GM18951 (cell line): Measurements from ENCODE around the gene TMEM72.

Experiments used
- POLR2A ChIP-seq: IDR thresholded peaks from 4 replicates; pipeline ENCODE4 v1.6.1; 2011; ENCODE audit warnings: mild to moderate bottlenecking; ENCODE audit not compliant: insufficient read length, insufficient read depth; ENCODE audit errors: extremely low read depth
- in situ Hi-C: fragments of 300-500 bp; cut with MboI; formaldehyde crosslinking; loops from one replicate; pipeline ENCODE4 v1.12.0; 2022; ENCODE audit warnings: low sequenced_read_pairs, mixed read lengths, inconsistent platforms; ENCODE audit not compliant: unreplicated experiment

TMEM72 gene

GRCh38 chr10:44879531-44879899, 31.6 kb upstream of the TMEM72 start:
- no peak for TF ChIP-seq POLR2A
- in situ Hi-C loops: no loop called here

DNA sequence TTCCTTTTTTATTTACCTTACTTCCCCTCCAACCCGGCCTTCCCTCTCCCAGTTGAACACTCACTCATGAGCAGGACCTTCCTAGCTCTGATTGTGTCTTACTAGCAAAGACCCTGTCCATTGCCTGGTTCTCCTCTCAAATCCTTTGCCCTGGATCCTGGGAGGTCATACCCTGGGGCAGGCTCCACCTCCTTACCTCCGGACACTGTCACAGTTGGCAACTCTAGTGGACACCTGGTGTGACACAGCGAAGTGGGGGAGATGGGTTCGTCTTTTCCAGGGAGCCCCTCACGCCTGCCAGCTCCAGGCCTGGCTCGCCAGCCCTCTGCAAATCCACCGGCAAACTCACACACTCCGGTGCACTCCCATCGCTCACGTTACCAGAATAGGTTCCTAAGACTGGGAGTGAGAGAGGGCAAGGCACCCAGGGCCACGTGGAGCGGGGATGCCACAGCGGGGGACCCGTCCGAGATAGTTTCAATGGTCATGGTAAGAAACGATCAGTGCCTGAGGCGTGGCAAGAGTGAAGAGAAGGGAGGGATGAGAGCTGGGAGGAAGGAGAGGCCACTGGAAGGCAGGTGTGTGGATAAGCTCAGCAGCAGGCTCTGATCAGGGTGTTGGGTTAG, 30.9 kb upstream of the TMEM72 start:
- in situ Hi-C loops: no loop called here
- TF ChIP-seq POLR2A: no peak

DNA sequence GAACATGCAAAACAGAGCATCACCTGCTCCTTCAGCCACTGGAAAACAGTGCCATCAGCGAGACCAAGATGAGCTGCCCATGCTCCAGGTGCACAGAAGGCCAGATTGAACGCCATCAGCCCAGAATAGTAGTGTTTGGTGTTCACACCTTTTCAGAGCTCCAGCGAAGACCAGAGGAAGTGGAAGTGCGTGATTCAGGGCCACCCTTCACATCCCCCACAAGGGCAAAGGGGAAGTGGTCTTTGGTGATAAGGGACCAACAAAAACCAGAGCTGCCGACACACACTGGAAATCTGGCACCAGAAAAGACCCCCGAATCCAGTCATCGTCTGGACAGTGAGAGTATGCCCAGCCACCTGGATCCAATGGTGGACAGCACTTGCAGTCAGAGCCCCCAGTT, 29.5 kb upstream of the TMEM72 start:
- TF ChIP-seq POLR2A: no peak

DNA sequence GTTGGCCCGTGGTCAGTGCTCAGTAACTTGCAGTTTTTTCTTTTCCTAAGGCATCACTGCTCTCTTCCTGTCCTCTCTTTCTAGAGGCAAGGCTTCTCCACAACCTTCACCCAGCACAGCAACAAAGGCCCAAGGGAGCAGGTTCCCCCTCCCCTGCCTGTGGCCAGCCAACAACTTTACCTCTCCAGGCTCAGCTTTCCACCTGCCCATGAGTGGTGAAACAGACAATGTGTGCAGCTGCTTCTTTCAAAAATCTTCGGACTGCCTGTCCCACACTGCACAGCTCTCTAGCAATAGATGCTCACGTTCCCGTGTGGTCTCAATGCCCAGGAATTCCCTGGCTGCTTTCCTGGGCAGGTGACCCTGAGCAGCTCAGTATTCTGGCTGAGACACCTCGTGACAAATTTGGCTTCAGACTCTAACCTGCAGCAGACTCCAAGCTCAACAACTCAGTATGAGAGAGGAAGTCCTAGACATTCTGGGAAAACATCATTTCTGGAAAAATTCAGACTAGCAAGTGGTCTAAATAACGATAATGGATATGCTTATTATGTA, 28.9 kb upstream of the TMEM72 start:
- in situ Hi-C loops: no loop called here
- TF ChIP-seq POLR2A: no peak

More for the DNA sequence above, 29.5 kb upstream of the TMEM72 start:
- in situ Hi-C loops: no loop called here

GRCh38 chr10:44883593-44884331, 27.4 kb upstream of the TMEM72 start:
- no peak for TF ChIP-seq POLR2A
- in situ Hi-C loops: no loop called here

GRCh38 chr10:44885710-44886109, 25.4 kb upstream of the TMEM72 start:
- no peak for TF ChIP-seq POLR2A
- in situ Hi-C loops: no loop called here

- in situ Hi-C loops: no loop called here
- TF ChIP-seq POLR2A: no peak
Measured at GRCh38 chr10:44886966-44887365, 24.2 kb upstream of the TMEM72 start.

DNA sequence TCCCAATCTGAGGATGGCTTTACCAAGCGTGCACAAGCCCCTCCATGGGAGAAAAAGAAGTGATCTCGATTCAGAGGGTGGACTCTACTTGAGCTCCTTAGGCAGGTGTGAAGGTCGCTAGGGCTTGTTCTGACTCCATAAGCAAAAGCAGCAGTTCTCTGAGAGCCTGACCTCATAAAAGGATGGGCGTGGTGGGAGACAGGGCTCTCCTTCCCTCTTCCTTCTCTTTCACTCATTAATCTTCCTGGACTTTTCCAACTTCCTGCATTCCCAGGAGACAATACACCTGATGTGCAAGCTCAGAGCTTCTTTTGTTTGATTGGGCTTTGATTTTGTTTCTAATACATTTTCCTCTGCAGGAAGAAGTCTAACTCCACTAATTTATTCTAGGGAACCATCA, 22.3 kb upstream of the TMEM72 start:
- no peak for TF ChIP-seq POLR2A
- in situ Hi-C loops: no loop called here

DNA sequence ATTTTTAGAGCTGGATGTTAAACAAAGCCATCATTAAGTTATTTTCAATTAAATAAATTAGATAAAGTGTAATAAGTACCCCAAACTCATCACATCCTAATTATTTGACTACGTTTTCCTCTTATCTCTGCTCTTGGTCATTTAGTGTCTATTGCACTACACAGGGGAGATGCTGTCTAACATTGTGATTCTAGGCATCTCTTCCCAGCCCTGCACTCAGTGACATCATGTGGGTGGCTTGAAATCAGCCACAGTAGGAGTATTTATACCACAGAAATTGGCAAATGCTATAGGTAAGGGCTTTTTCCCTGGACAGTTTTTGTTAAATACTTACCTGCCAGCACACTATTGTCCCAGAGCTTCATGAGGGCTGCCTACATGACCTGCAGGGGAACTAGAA, 21.3 kb upstream of the TMEM72 start:
- TF ChIP-seq POLR2A: no peak
- in situ Hi-C loops: no loop called here

DNA sequence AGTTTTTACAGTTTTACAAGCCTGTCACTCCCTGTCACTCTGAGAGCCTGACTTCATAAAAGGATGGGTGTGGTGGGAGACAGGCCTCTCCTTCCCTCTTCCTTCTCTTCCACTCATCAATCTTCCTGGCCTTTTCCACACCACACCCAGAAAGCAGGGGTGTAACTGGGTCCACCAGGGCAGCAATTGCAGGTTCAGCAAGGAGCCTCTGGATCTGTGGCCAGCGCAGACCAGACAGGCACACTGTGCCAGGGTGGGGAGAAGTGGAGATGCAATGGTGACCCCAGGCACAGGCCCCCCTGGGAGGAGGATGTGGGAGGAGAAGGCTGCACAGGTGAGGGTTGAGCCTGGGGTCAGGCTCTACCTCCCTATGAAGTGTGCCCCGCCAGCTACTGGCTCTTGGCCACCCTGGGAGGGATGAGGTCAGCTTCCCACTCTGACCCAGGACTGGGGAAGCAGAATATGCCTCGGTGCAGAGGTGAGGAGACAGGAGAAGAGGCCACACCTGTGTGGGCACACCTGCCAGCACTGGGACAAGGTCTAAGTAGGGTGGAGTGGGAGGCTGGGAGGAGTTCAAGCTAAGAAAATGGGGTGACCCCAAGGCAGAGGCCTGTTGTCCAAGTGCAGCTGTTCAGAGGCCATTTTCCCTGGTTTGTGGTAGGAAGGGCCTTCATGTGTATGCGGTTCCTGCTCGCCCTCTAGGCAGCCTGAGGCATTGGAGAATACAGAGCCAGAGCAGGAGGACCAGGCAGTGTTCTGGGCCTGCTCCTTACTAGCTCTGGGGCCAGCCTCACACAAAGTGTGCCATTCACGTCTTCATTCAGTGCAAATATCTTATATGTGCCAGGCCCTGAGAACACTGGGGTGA, 20.2 kb upstream of the TMEM72 start:
- no peak for TF ChIP-seq POLR2A
- in situ Hi-C loops: no loop called here

- TF ChIP-seq POLR2A: no peak
- in situ Hi-C loops: no loop called here
Measured at GRCh38 chr10:44891721-44892120, 19.4 kb upstream of the TMEM72 start.

DNA sequence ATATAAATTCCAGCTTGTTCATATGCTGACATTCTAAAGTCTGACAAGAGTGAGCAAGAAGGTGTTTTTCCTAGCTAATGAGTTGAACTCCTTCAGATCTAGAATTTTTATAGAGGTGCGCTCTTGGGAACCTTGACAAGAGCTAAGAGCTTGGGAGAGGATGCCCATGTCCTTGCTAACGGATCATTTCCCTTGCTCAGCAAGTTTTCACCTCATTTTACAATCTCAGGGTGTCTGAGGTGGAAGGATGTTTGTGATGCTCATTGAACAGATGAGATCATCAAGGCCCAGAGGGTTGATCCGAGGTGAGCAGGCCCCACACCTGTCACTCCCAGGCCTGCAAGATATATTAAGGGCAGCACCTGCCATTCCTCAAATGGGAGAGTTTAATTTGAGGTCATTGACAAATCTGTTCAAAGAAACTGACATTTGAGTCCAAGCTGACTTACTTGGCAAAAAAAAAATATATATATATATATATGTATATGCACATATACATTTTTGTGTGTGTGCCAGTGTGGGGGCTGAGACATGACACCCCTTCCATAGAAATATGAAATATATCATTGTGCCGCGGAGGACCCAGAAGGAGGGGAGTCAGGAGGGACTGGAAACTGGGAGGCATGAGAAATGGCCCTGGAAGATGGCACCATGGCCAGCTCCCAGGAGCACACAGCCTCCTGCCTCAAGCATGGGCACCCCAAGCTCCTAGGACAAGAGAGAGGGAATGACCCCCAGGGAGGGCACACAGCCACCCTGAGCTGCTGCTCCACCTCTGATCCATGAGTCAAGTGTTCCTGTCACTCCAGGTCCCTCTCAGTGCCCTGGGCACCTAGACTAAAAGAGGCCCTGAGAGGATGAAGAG, 17.3 kb upstream of the TMEM72 start:
- no peak for TF ChIP-seq POLR2A
- in situ Hi-C loops: no loop called here
